ENCODE results near the gene CYP4A22. TPM values are rescaled to one million over a fixed set of nuclear protein-coding genes. Genes with fewer than 3 reads are reported as not detected.

CYP4A22 gene
- total RNA-seq, 1 experiment from 2014 or later = not detected

DNA sequence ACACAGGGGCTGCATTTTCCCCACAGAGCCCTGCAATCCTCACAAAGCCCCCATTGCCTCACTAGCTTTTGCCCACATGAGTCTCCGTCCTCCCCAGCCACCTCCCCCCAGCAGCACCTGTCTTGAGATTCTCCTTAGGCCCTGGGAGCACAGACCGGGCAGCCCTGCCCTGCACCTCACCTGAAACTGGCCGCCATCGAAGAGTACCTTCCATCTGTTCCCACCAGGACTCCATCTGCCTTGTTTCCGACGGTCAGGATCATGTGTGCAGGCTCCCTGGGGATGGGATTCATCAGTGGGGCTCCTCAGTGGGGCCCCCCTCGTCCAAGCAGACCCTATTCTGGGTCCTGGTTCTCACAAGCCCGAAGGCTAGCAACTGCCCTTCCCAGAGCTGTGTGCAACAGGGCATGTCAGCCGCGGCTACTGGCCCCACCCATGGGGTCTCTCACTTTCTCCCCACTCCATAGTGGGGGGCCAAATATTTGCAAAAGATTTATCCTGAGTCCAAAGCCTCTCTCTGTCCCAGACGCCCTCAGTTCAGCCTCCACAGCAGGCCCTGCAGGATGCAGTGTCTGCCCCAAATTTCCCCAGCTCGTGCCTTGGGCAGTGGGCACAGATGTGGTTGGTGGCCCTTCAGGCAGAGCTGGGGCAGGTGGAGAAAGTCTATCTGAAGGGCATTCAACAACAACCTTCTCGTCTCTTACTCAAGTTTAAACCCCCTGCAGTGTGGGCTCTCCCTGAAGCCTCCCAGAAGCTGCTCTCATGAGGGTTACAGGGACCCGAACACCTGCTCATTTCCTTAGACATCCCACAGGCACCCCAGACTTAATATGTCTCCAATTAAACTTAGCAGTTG is 47.8 kb downstream of the CYP4A22 start:
- in situ Hi-C loops (cut with HindIII; ENCODE audit: low pct_unique_long_range_greater_than_20kb, low sequenced_read_pairs) = no loop called here
- Histone ChIP-seq H3K36me3 (ENCODE audit: control insufficient read depth, insufficient read depth, low read length) (no peaks in the 10 kb centered on the region), H3K4me3 (ENCODE audit: low read depth in 2 of 2, low read length in 2 of 2) (no peak overlapping the region), H3K9me3 (ENCODE audit: control insufficient read depth, insufficient read depth, low read depth, low read length) (no peaks in the 10 kb centered on the region), H3K27ac (ENCODE audit: low read length) (no peak overlapping the region), H3K27me3 (ENCODE audit: control insufficient read depth, insufficient read depth, low read length) (no peaks in the 10 kb centered on the region), H3K4me1 (ENCODE audit: control insufficient read depth, insufficient read depth, low read length) (no peaks in the 10 kb centered on the region)
- intact Hi-C loops (cut with micrococcal nuclease; ENCODE audit: unreplicated experiment) = no loop called here
- CTCF ChIA-PET = no interaction called here
- POLR2A ChIA-PET = no interaction called here
- DNase-seq (ENCODE audit: low read depth, low spot score) = no peak
- no peak for TF ChIP-seq POLR2AphosphoS5 (IDR thresholded peaks at IDR 0.05; ENCODE audit: low read depth, low read length)
- no peak for TF ChIP-seq TCF7L2 (IDR thresholded peaks at IDR 0.05; ENCODE audit: low read depth, low read length)
- TF ChIP-seq, protein P1, sequence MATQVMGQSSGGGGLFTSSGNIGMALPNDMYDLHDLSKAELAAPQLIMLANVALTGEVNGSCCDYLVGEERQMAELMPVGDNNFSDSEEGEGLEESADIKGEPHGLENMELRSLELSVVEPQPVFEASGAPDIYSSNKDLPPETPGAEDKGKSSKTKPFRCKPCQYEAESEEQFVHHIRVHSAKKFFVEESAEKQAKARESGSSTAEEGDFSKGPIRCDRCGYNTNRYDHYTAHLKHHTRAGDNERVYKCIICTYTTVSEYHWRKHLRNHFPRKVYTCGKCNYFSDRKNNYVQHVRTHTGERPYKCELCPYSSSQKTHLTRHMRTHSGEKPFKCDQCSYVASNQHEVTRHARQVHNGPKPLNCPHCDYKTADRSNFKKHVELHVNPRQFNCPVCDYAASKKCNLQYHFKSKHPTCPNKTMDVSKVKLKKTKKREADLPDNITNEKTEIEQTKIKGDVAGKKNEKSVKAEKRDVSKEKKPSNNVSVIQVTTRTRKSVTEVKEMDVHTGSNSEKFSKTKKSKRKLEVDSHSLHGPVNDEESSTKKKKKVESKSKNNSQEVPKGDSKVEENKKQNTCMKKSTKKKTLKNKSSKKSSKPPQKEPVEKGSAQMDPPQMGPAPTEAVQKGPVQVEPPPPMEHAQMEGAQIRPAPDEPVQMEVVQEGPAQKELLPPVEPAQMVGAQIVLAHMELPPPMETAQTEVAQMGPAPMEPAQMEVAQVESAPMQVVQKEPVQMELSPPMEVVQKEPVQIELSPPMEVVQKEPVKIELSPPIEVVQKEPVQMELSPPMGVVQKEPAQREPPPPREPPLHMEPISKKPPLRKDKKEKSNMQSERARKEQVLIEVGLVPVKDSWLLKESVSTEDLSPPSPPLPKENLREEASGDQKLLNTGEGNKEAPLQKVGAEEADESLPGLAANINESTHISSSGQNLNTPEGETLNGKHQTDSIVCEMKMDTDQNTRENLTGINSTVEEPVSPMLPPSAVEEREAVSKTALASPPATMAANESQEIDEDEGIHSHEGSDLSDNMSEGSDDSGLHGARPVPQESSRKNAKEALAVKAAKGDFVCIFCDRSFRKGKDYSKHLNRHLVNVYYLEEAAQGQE (IDR thresholded peaks at IDR 0.05; ENCODE audit: insufficient read depth in 1 of 2, low read depth in 2 of 2, low read length in 1 of 2) = no peak
- no peak for TF ChIP-seq CTCF (IDR thresholded peaks at IDR 0.05)
- TF ChIP-seq SIN3A (IDR thresholded peaks at IDR 0.05; ENCODE audit: borderline replicate concordance, insufficient read depth, low read depth, low read length) = no peak
- no peak for ATAC-seq
- no TSS peak for BruUV-seq (replicated peaks)

- no TSS peak for BruUV-seq (replicated peaks)
- Histone ChIP-seq H3K4me1 (ENCODE audit: control insufficient read depth, insufficient read depth, low read length) (no peaks in the 10 kb centered on the region), H3K9me3 (ENCODE audit: control insufficient read depth, insufficient read depth, low read depth, low read length) (no peaks in the 10 kb centered on the region), H3K27ac (ENCODE audit: low read length) (no peak overlapping the region), H3K4me3 (ENCODE audit: low read depth in 2 of 2, low read length in 2 of 2) (no peak overlapping the region), H3K36me3 (ENCODE audit: control insufficient read depth, insufficient read depth, low read length) (no peaks in the 10 kb centered on the region), H3K27me3 (ENCODE audit: control insufficient read depth, insufficient read depth, low read length) (no peaks in the 10 kb centered on the region)
- ATAC-seq = no peak
- ChIA-PET POLR2A (no interaction called here), CTCF (no interaction called here)
- intact Hi-C loops (cut with micrococcal nuclease; ENCODE audit: unreplicated experiment) = no loop called here
- no peak for DNase-seq (ENCODE audit: low read depth, low spot score)
- in situ Hi-C loops (cut with HindIII; ENCODE audit: low pct_unique_long_range_greater_than_20kb, low sequenced_read_pairs) = no loop called here
- TF ChIP-seq TCF7L2 (IDR thresholded peaks at IDR 0.05; ENCODE audit: low read depth, low read length) (no peak), POLR2AphosphoS5 (IDR thresholded peaks at IDR 0.05; ENCODE audit: low read depth, low read length) (no peak), CTCF (IDR thresholded peaks at IDR 0.05) (no peak), SIN3A (IDR thresholded peaks at IDR 0.05; ENCODE audit: borderline replicate concordance, insufficient read depth, low read depth, low read length) (no peak)
- TF ChIP-seq, protein P1 (IDR thresholded peaks at IDR 0.05; ENCODE audit: insufficient read depth in 1 of 2, low read depth in 2 of 2, low read length in 1 of 2) = no peak
Observed at GRCh38 chr1:47186267-47187185, 49.3 kb downstream of the CYP4A22 start.

Data from Panc1 (cell line).